Measurements from ENCODE around the gene ART5. TPM values are rescaled to one million over a fixed set of nuclear protein-coding genes. Genes with fewer than 3 reads are reported as not detected.

ART5 gene
- total and polyA plus RNA-seq, 2 experiments from 2014 or later, result 6.3 to 19.3 TPM

GRCh38 chr11:3635641-3636375 is 6.0 kb downstream of the ART5 start:
- no peak for TF ChIP-seq CTCF (IDR thresholded peaks at IDR 0.05; ENCODE audit: poor library complexity)
- TF ChIP-seq EZH2 (IDR thresholded peaks at IDR 0.05; ENCODE audit: borderline replicate concordance), result no peak
- no peak for TF ChIP-seq EZH2phosphoT487 (IDR thresholded peaks at IDR 0.05; ENCODE audit: low read depth, severe bottlenecking, unreplicated experiment)

GRCh38 chr11:3632070-3632660 is 9.6 kb downstream of the ART5 start:
- Histone ChIP-seq H3K4me2 (no peak overlapping the region), H2AFZ (no peak overlapping the region), H3K4me1 (ENCODE audit: insufficient read depth) (no peaks in the 10 kb centered on the region), H3K9me3 (ENCODE audit: low read depth) (no peaks in the 10 kb centered on the region), H3K9me2 (replicated peaks; ENCODE audit: insufficient read depth) (no peaks in the 10 kb centered on the region), H3K27ac (no peak overlapping the region), H3K79me2 (no peaks in the 10 kb centered on the region), H4K20me1 (ENCODE audit: insufficient read depth, poor library complexity, severe bottlenecking) (no peaks in the 10 kb centered on the region), H3K4me3 (no peak overlapping the region), H3K27me3 (no peaks in the 10 kb centered on the region), H3K36me3 (replicated peaks; ENCODE audit: insufficient read depth, low read depth) (no peaks in the 10 kb centered on the region)
- DNase-seq (ENCODE audit: low spot score), result no peak
- WGBS (ENCODE audit: low lambda C conversion rate, missing lambda C conversion rate), result 88% methylated on average over 5 of the region's 5 CpGs
- no peak for TF ChIP-seq EZH2 (IDR thresholded peaks at IDR 0.05; ENCODE audit: borderline replicate concordance)
- no peak for TF ChIP-seq CTCF (IDR thresholded peaks at IDR 0.05; ENCODE audit: poor library complexity)
- no peak for TF ChIP-seq EZH2phosphoT487 (IDR thresholded peaks at IDR 0.05; ENCODE audit: low read depth, severe bottlenecking, unreplicated experiment)

More at GRCh38 chr11:3635641-3636375, 6.0 kb downstream of the ART5 start:
- no peak for DNase-seq (ENCODE audit: low spot score)
- no peaks in the 10 kb centered on the region for H3K27me3 ChIP-seq
- no peak overlapping the region for H2AFZ ChIP-seq
- no peaks in the 10 kb centered on the region for H4K20me1 ChIP-seq (ENCODE audit: insufficient read depth, poor library complexity, severe bottlenecking)
- H3K36me3 ChIP-seq (replicated peaks; ENCODE audit: insufficient read depth, low read depth), result no peaks in the 10 kb centered on the region
- no peaks in the 10 kb centered on the region for H3K4me1 ChIP-seq (ENCODE audit: insufficient read depth)
- H3K4me2 ChIP-seq, result no peak overlapping the region
- no peaks in the 10 kb centered on the region for H3K9me3 ChIP-seq (ENCODE audit: low read depth)
- H3K79me2 ChIP-seq, result no peaks in the 10 kb centered on the region
- no peak overlapping the region for H3K27ac ChIP-seq
- H3K9me2 ChIP-seq (replicated peaks; ENCODE audit: insufficient read depth), result no peaks in the 10 kb centered on the region
- no peak overlapping the region for H3K4me3 ChIP-seq
- 93% methylated on average over 15 of the region's 15 CpGs for WGBS (ENCODE audit: low lambda C conversion rate, missing lambda C conversion rate)

GRCh38 chr11:3631331-3631730 is 10.5 kb downstream of the ART5 start:
- Histone ChIP-seq H4K20me1 (ENCODE audit: insufficient read depth, poor library complexity, severe bottlenecking) (no peaks in the 10 kb centered on the region), H3K4me1 (ENCODE audit: insufficient read depth) (no peaks in the 10 kb centered on the region), H3K4me2 (no peak overlapping the region), H3K4me3 (no peak overlapping the region), H3K79me2 (no peaks in the 10 kb centered on the region), H3K9me2 (replicated peaks; ENCODE audit: insufficient read depth) (no peaks in the 10 kb centered on the region), H3K27ac (no peak overlapping the region), H2AFZ (no peak overlapping the region), H3K9me3 (ENCODE audit: low read depth) (no peaks in the 10 kb centered on the region), H3K36me3 (replicated peaks; ENCODE audit: insufficient read depth, low read depth) (no peaks in the 10 kb centered on the region), H3K27me3 (no peaks in the 10 kb centered on the region)
- no peak for DNase-seq (ENCODE audit: low spot score)
- whole genome bisulfite sequencing (ENCODE audit: low lambda C conversion rate, missing lambda C conversion rate), result 76% methylated on average over 4 of the region's 4 CpGs
- TF ChIP-seq EZH2 (IDR thresholded peaks at IDR 0.05; ENCODE audit: borderline replicate concordance) (no peak), EZH2phosphoT487 (IDR thresholded peaks at IDR 0.05; ENCODE audit: low read depth, severe bottlenecking, unreplicated experiment) (no peak), CTCF (IDR thresholded peaks at IDR 0.05; ENCODE audit: poor library complexity) (no peak)
